Eye (tissue), 1 donor: ENCODE data around the gene SMCO4.

Experiments
- DNase-seq: peaks from one replicate; pipeline ENCODE4 v3.0.0-alpha.2; 2015

The SMCO4 gene

GRCh38 chr11:93498641-93499040 is 44.5 kb downstream of the SMCO4 start:
- DNase-seq = no peak

- DNase-seq = no peak
Observed at GRCh38 chr11:93498161-93498560, 45.0 kb downstream of the SMCO4 start.

- no peak for DNase-seq
Observed at GRCh38 chr11:93497596-93497995, 45.6 kb downstream of the SMCO4 start.

GRCh38 chr11:93494357-93494756 is 48.8 kb downstream of the SMCO4 start:
- DNase-seq = no peak

- no peak for DNase-seq
Observed at GRCh38 chr11:93493252-93493897, 49.8 kb downstream of the SMCO4 start.

- DNase-seq = no peak
Observed at GRCh38 chr11:93492464-93493251, 50.5 kb downstream of the SMCO4 start.

- no peak for DNase-seq
Observed at GRCh38 chr11:93491973-93492372, 51.2 kb downstream of the SMCO4 start.

- DNase-seq = no peak
Observed at GRCh38 chr11:93490996-93491618, 52.1 kb downstream of the SMCO4 start.

- no peak for DNase-seq
Observed at GRCh38 chr11:93489841-93490240, 53.4 kb downstream of the SMCO4 start.

- no peak for DNase-seq
Observed at GRCh38 chr11:93487032-93487483, 56.1 kb downstream of the SMCO4 start.

GRCh38 chr11:93485983-93486382 is 57.2 kb downstream of the SMCO4 start:
- no peak for DNase-seq

GRCh38 chr11:93484716-93485115 is 58.5 kb downstream of the SMCO4 start:
- no peak for DNase-seq

- DNase-seq = no peak
Observed at GRCh38 chr11:93482556-93482955, 60.6 kb downstream of the SMCO4 start.

- DNase-seq = no peak
Observed at GRCh38 chr11:93481696-93482095, 61.5 kb downstream of the SMCO4 start.

GRCh38 chr11:93481279-93481678 is 61.9 kb downstream of the SMCO4 start:
- no peak for DNase-seq

- no peak for DNase-seq
Observed at GRCh38 chr11:93480756-93481155, 62.4 kb downstream of the SMCO4 start.

- DNase-seq = no peak
Observed at GRCh38 chr11:93480256-93480655, 62.9 kb downstream of the SMCO4 start.

GRCh38 chr11:93478841-93479240 is 64.3 kb downstream of the SMCO4 start:
- no peak for DNase-seq

- peak; percentile 80 for DNase-seq
Observed at GRCh38 chr11:93477684-93478234, 65.4 kb downstream of the SMCO4 start.

- DNase-seq = no peak
Observed at GRCh38 chr11:93476796-93477195, 66.4 kb downstream of the SMCO4 start.

GRCh38 chr11:93474123-93474522 is 69.1 kb downstream of the SMCO4 start:
- DNase-seq = no peak

GRCh38 chr11:93468290-93468689 is 74.9 kb downstream of the SMCO4 start:
- DNase-seq = no peak

- no peak for DNase-seq
Observed at GRCh38 chr11:93467054-93467453, 76.1 kb downstream of the SMCO4 start.
